ENCODE measurements around the gene RXRA.

The RXRA gene

DNA sequence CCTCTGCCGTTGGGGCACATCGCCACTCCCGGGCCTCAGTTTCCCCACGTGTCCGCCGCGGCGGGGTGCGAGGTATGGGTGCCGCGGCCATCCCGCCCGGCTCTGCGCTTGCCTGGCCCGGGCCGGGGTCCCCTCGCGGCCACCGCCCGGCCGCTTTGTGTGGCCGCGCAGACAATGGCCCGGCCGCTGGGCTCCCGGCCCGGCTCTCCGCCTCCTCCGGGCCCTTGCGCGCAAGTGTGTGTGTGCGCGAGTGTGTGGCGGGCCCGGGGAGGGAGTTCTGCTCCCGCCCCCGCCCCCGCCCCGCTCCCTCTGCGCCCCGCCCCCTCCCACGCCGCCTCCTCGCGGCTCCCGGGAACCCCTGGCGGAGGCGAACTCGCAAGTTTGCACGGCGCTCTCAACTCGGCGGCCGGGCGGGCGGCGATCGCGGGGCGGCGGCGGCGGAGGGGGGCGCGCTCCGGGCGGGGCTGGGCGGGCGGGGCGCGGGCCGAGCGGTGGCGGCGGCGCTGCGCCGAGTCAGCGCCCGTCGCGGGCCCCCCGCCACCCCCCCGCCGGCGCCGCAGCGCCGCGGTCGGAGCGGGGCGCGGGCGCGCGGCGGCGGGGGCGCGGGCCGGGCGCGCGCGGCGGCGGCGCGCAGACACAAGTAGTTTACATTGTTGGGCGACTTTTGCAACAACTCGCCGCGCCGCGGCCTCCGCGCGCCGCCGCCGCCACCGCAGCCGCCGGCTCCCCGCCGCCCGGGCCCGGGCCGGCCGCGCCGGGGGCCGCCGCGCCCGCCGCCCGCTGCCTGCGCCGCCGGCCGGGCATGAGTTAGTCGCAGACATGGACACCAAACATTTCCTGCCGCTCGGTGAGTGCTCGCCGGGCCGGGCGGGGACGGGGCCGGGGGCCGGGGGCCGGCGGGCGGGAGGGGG is at the start of gene RXRA:
Gene RXRA (plus strand): TSS at position 643 of the 911 bp plus-strand sequence. CDS start 177 bp downstream, at position 820.
- FAIRE-seq, result no peak

DNA sequence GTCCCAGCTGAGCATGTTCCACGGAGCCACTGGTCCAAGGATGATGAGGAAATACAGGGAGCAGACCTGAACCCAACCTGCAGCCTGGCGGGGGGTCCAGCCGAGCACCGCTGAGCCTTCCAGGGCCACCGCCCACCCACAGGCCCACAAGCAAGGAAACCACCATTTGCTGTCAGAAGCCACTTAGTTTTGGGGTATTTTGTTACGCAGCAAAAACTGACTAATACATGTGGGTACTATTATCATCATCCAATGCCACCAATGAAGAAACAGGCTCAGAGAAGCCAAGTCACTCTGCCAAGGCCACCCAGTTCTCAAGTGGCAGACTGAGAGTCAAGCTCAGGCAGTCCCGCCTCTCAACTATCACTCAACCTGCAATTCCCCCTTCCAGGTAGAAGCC is 48.0 kb upstream of the RXRA start:
- no peak for FAIRE-seq

DNA sequence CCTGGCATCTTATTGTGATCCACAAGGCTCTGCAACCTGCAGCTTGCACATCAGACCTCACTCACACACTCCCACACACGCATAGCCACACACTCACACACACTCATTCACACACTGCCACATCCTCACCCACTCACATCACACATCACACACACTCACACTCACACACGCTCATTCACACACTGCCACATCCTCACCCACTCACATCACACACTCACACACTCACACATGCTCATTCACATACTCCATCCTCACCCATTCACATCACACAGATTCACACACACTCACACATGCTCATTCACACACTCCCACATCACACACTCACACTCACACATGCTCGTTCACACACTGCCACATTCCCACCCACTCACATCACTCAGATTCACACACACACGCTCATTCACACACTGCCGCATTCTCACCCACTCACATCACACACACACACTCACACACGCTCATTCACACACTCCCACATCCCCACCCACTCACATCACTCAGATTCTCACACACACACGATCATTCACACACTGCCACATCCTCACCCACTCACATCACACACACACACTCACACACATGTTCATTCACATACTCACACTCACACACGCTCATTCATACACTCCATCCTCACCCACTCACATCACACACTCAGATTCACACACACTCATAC is 47.1 kb upstream of the RXRA start:
- no peak for FAIRE-seq

DNA sequence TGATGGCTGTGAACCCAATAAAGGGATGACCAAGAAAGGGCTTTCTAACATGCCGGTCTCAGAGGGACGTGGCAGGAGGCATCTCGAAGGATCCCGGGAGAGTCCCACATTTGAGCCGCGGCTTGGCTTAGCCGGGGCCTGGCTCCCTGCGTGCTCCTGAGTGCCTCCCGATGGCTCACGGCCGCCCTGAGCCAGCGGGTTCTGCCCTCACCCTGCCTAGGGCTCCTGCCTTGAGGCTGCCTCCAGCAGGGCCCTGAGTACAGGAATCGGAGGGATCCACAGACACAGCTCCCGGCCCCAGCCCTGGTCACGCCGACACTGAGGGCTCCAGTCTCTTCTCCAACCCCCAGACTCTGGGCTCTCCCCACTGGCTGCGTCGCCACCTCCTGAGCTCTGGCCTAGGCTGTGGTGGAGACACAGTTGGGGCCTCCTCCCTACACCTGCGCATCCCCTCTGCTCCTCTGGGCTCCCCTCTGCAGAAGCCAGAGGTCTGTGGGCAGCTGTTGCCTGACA is 44.1 kb upstream of the RXRA start:
- FAIRE-seq, result no peak

DNA sequence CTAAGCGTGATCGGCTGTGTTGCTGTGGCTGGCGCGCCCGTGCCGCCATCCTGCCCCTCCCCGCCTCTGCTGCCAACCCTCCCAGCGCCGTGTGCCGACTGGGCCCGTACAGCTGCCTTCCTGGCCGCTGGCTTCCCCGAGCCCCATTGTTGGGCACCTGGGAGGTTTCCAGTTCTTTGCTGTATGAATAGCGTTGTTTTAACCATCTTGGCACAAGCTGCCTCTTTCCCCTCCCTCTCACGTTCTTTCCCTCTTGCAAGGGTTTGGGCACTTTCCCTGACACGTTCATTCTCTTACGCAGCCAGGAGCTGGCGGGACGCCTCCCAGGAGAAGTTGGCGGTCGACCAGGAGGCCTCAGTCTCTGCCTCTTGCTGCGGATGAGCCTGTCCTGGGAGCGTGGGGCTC is 43.1 kb upstream of the RXRA start:
- no peak for FAIRE-seq

DNA sequence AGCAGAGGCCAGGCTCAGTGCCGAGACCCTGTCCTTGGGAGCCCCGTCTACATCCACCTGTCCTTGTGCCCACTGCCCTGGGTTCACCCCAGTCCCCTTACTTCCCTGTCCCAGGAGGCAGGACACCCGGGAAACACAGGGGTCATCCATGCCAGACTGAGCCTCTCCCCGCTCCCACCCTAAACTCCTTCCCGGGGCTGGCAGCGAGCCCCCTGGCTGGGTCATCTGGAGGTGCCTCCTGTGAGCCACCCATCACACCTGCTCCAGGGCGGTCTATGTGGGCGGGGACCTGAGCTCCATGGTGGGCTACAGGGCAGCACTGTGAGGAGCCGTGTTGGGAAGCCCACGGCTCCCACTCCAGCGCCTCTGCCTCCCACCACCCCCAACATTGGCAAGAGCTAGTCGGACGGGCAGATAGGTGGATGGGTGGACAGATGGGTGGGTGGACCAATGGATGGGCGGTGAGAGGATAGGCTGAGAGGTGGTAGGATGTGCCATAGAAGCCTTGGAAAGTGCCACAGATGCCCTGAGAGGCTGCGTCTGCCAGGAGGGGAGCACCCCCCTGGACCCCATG is 42.5 kb upstream of the RXRA start:
- FAIRE-seq, result no peak

DNA sequence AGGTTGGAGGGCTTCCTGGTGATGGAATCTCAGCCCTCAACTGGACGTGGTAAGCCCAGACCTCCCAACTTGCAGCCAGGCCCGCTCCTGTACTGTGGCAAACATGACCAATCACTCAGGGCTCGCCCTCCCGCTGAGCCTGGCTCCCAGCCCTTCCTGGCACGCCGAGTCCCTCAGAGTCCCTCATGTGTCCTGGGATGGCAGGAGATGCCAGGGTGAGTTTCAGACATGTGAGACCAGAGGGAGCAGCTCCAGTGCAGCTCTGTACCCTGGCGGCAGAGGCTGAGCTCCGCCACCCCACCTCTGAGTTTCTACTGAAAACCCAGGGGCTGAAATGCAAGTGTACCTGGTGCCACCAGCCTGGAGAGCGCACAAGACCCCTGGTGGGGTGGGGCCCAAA is 42.0 kb upstream of the RXRA start:
- no peak for FAIRE-seq

DNA sequence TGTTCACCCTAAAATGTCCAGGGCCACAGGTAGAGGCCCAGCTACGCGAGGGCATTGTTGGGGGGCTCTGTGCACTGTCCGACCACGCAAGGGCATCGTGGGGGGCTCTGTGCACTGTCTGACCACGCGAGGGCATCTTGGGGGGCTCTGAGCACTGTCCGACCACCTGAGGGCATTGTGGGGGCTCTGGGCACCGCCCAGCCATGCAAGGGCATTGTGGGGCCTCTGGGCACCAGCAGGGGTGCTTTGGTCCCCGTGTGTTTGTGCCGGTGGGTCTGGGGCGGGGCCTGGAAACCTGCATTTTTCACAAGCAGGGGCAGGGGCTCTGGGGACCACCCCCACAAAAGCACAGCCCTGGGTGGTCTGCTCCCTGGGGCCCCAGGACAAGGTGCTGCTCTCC is 41.5 kb upstream of the RXRA start:
- FAIRE-seq, result no peak

DNA sequence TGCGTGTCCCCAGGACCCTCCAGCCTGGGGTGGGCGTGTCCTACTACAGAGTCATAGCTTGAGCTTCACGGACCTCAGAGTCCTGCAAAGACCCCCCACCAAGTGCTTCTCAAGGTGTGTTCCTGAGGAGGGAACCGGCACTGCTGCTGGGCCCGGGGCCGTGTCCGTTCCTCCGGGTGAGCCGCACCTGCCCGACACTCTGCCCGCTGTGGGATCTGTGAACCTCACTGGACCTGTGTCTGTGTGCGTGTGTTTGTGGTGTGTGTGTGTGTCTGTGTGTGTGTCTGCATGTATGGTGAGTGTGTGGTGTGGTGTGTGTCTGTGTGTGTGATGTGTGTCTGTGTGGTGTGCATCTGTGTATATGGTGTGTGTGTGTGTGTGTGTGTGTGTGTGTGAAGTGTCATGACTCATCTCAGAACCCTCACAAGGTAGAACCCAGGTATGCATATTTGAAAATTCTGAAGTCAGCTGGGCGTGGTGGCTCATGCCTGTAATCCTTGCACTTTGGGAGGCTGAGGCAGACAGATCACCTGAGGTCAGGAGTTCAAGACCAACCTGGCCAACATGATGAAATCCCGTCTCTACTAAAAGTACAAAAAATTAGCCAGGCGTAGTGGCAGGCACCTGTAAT is 40.9 kb upstream of the RXRA start:
- FAIRE-seq, result no peak

DNA sequence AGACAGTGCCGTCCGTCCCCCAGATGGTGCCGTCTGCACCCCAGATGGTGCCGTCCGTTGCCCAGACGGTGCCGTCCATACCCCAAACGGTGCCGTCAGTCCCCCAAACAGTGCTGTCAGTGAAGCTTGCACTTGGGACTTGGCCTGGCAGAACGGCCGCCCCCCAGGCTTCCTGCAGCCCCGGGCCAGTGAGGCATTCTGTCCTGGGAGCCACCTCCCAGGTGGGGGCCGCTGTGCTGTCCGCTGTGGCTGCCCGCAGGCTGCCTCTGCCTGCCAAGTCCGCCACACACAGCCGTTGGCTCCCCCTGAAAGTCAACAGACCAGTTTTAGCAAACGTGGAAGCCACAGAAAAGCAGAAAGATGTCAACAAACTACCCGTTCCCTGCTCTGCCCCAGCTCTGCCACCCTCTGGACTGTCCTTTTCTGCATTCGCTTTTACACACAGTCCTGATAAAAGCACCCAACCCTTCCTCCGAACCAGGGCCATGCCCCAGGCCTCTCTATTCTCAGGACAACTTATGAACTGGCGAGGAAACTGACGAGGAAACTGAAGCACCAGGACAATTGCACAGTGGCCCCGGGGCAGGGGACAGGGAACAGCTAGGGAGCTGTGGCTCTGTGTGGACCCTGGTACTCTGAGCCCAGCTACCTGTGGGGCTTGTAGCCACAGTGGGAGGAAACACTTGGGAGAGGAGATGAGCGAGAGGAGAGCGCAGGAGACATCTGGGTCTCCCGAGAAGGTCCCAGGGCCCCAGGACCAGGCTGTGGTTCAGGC is 39.6 kb upstream of the RXRA start:
- no peak for FAIRE-seq

DNA sequence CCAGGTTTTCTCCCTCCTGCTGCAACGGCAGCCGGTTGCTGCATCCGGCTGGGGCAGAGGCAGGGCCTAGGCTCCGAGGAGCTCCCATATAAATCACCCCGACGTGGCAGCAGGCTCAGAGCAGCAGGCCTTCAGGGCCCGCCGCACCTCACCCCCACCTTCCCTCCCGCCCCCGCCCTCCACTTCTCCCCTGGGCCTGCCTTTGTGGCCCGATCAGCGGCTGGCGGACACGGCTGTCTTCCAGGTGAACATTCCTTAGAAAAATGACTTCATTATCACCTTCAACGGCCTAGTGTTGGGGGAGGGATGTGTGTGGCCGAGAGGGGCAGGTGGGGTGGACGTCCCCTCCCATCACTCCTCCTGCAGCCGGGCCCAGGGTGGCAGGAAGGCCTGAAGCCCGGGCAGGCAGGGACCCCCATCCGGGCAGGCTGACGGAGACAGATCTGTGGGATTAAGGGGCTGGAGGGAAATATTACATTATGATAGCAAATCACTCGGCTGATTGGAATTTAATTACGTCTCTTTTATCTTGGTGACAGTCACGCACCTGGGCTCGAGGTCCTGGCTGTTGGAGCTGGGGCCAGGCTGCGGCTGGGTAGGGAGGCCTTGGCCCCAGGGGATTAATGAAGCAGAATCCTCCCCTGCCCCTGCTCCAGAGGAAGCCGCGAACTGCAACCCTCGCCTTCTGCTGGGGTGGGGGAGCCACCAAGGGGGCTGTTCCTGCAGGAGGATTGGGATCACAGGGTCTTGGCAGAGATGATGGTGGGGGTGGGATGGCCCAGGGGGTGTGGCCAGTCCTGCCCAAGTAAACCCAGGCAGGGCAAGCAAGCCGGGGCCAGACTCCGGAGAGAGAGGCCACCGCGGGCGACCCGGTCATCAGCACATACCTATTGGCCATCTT is 38.4 kb upstream of the RXRA start:
- FAIRE-seq, result no peak

DNA sequence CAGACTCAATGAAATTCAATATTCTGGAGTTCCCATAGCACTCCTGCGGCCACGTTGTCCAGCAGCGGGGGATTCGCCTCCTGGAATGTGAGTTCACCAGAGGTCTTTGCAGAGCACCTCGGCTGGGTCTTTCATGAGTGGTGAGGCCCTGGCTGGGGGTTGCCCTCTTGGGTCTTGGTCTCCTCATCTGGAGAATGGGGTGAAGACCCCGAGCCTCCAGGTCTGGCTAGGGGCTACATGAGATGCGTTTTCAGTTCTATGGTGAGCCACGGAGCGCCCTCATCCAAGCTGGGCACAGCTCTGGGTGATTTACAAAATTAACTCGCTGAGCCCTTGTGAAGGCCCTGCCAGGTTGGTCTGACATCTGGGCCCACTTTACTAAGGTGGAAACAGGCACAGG is 37.5 kb upstream of the RXRA start:
- no peak for FAIRE-seq

DNA sequence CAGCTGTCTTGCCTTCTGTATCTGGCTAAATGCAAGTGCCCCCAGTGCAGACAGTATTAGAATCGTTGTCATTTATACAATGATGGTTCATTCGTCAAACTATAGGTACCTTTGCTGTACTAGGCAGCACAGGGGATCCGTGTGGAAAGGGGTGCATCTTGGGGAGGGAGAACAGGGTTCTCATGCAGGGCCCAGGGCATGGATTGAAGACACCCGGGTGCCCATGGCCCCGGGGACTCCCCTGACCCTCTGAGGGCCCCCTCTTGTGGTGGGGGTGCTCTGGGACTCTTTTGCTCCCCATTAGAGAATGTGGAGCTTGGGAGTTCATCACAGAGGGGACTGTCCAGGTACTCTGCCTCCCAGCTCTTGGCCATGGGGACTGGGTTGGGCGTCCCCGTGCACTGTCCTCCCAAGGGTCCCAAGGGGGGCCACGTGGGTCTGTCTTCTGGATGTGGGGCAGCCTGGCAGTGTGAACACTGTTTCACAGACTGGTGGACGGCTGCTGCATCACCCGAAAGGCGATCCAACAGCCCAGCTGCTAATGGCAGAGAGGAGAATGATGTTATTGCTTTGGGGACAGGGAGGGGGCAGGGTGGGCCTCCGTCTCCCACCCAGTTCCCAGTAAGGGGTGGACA is 36.9 kb upstream of the RXRA start:
- no peak for FAIRE-seq

DNA sequence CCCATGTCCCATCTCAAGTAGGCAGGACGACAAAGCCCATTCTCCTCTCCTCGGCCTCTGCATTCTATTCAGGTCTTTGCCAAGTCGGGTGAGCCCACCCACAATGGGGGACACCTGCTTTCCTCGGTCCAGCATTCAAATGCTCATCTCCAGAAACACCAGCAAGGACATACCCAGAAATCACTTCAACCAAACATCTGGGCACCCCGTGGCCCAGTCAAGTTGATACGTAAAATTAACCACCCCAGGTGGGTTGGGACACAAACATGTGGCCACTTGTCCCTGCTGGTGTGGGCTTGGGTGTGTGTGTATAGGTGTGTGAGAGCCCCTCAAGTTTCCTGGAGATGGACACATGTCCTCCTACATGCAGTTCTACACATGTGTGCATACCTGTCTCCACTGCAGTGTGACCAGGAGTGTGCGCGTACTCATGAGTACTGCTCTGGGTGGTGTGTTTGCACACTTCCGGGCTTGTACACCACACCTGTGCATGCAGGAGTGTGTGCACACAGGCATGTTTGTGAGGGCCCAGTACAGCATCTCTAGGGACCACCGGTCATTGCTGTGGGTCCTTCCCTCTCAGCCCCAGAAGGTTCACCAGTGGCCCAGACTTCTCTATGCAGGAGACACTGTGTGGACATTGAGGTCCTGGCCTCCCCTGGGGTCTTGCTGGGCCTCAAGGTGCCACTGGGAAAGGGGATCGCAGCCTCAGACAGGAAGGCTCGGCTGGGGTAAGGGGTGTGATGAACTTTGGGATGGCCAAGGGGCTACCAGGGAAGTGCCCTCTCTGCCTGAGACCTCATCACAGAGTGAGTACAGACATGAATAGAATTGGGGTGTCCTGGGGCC is 35.4 kb upstream of the RXRA start:
- FAIRE-seq, result no peak

DNA sequence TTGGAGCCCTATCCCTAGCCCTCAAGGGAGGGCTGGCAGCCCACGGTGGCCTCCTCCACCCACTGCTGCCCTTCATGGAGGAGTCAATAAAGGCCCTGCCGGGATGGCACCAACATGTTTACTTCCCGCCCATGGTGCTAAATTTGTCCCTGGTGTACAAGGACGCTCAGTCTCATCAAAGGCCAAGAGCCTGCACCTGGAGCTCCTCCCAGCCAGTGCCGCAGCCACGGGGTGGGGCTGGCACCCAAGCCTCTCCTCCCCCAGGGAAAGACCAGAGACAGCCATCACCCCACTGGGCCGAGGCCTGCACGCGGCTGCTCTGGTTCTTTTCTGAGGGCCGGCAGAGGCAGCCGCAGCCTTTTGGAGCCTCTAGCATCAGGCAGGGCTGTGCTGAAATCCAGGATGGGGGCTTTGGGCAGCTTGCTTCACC is 34.8 kb upstream of the RXRA start:
- FAIRE-seq, result no peak

DNA sequence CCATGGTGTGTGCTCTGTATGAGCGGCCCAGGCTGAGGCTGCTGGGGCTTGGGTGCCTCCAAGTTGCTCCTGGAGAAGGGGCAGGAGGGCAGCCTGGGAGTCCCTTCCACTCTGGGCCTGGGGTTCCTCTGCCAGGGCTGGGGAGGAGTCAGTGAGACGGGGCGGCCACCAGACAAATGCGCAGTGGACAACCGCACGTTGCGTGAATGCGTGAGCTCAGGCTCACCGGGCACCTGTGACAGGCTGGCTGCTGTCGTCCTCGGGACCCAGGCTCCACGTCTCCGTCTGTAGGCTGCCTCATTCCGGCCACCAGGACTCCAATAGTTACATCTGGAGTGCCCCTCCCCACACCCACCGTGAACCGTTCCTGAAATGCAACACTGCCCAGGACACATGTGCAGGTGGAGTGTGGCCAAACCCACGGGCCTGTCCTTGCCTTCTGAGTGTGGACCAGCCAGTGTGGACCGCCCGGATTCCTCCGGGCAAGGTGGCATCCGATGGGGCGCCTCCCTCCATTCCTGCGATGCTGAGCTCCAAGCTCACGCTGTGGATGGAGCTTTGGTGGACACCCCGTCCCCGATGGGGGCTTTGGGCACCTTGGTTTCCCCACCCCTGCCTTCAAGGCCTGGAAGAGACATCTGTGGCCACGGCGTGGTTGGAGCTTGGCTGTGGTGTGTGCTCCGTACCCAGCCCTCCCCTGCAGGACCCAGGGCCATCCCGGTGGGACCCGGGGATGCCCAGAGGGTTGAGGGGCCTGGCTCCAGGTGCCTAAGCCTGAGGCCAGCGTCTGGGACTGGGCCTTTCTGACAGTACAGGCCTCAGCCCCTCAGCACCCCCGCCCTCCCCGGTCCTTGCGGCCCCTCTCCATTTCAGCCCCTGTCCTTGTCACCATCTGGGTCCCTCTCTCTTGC is 34.0 kb upstream of the RXRA start:
- no peak for FAIRE-seq

DNA sequence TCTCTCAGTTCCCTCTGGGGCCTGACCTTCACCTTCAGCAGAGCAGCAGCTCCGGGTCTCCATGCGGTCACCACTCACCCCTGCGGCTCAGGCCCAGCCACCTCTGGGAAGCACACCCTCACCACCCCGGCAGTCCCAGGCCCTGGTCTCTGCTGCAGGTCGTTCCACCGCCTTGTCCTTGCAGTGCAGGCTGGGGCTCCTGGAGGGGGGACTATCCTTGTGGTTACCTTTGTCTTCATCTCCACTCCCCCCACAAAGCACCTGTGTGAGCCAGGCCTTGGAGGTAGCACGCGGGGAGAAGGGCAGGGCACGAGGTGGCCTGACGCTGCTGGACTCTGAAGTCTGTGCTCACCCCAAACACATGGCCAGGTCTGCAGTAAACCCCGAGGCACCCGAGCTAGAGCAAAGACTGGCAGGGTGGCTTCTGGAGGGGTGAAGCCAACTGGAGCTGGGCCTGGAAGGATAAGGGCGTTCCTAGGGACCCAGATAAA is 33.2 kb upstream of the RXRA start:
- FAIRE-seq, result no peak

DNA sequence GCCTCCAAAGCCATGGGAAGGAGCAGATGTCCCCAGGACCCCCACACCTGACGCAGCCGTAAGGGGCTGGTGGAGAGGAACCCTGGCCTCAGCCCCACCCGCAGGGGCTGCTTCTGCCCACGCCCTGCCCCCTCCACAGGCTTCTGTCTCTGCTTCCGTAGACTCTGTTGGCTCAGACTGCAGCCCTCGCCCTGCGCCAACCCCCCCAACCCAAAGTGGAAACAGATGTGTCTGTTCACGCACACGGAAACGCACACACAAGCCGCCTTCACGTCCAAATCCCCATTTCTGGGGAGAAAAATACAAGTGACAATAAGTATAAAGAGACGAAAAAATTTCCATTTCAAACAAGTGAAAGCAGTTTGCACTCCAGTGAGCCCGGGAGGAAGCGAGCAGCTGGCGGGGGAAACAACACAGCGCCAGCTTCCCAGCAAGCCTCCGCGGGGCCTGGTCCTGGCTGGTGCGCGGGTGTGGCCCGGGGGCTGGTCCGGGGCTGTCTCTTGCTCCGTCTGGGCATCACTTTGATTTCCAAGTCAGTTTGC is 32.6 kb upstream of the RXRA start:
- FAIRE-seq, result no peak
